A549 (cell line): ENCODE data around the gene EDN2. TPM values are rescaled to one million over a fixed set of nuclear protein-coding genes. Genes with fewer than 3 reads are reported as not detected.

Experiments used
- ATAC-seq, 2 experiments: fragments of 200-7000 bp in 1 of 2; fragments of >200 bp in 1 of 2; cut with Nextera tagmentation in 1 of 2; cut with Tn5 transposase in 1 of 2; 3 replicates each; pipeline versions ENCODE4 v1.8.0 to v1.9.1; 2018 to 2020; ENCODE audit warnings: mild to moderate bottlenecking in 1 of 2, moderate library complexity in 1 of 2
- CTCF ChIA-PET: fragments of 300-600 bp; sonication (Branson Sonifier 250); formaldehyde crosslinking; extraction: SDS; loops from one replicate; lab custom pipeline; 2021; ENCODE audit warnings: antibody characterized with exemption, inconsistent platforms; lab: Yijun Ruan, JAX
- POLR2A ChIA-PET: fragments of 350-600 bp; formaldehyde crosslinking; extraction: SDS; loops from one replicate; lab custom pipeline; 2021; ENCODE audit warnings: antibody characterized with exemption, inconsistent platforms; lab: Yijun Ruan, JAX
- DNase-seq, 2 experiments: peaks; one replicate each; pipeline versions ENCODE4 v3.0.0 to v3.0.0-alpha.2; 2011 to 2016; ENCODE audit warnings: low read depth in 1 of 2, low spot score in 1 of 2
- FAIRE-seq: peaks from 2 replicates; lab custom pipeline; 2011; peaks lifted over from hg19 to GRCh38; lab: Jason Lieb, UNC
- H3K27ac ChIP-seq, 2 experiments: fragments of >200 bp; sonication (Bioruptor Twin); formaldehyde crosslinking; 3 replicates each; pipeline ENCODE4 v1.5.1; 2016 to 2017
- H3K4me1 ChIP-seq: fragments of >200 bp; sonication (Bioruptor Twin); formaldehyde crosslinking; 3 replicates; pipeline ENCODE4 v1.6.1; 2016
- H3K4me2 ChIP-seq: fragments of >200 bp; sonication (Bioruptor Twin); formaldehyde crosslinking; 3 replicates; pipeline ENCODE4 v1.6.1; 2016
- H3K4me3 ChIP-seq: fragments of >200 bp; sonication (Bioruptor Twin); formaldehyde crosslinking; 3 replicates; pipeline ENCODE4 v1.5.1; 2016
- H3K9me3 ChIP-seq: fragments of >200 bp; sonication (Bioruptor Twin); formaldehyde crosslinking; 3 replicates; pipeline ENCODE4 v1.6.1; 2016
- CHD2 ChIP-seq: fragments of 150-350 bp; IDR thresholded peaks from 2 replicates; pipeline ENCODE4 v1.6.1; 2014; ENCODE audit warnings: low read length; ENCODE audit not compliant: partially characterized antibody
- CTCF ChIP-seq: fragments of >200 bp; sonication (Bioruptor Twin); formaldehyde crosslinking; IDR thresholded peaks from 3 replicates; pipeline ENCODE4 v1.5.1; 2016
- ELK1 ChIP-seq: fragments of 150-350 bp; IDR thresholded peaks from 2 replicates; pipeline ENCODE4 v1.6.1; 2014; ENCODE audit warnings: low read depth, mild to moderate bottlenecking, low read length
- FOSL2 ChIP-seq, 2 experiments: fragments of 450-650 bp in 1 of 2; fragments of >200 bp in 1 of 2; sonication (Bioruptor Twin) in 1 of 2; formaldehyde crosslinking; IDR thresholded peaks; 2 replicates each; pipeline versions ENCODE4 v1.5.0 to v1.6.1; 2016 to 2020; ENCODE audit warnings: mild to moderate bottlenecking in 1 of 2, moderate library complexity in 1 of 2
- FOXS1 ChIP-seq: fragments of 250-450 bp; sonication (Bioruptor Pico); IDR thresholded peaks from 2 replicates; pipeline ENCODE4 v1.5.0; 2020; ENCODE audit warnings: mild to moderate bottlenecking, moderate library complexity
- HES2 ChIP-seq: fragments of >200 bp; sonication (Bioruptor Twin); formaldehyde crosslinking; IDR thresholded peaks from 2 replicates; pipeline ENCODE4 v1.6.1; 2016
- HEYL ChIP-seq: fragments of 250-450 bp; sonication (Bioruptor Pico); IDR thresholded peaks from 2 replicates; pipeline ENCODE4 v1.8.0; 2021; ENCODE audit warnings: mild to moderate bottlenecking, moderate library complexity
- HMGXB4 ChIP-seq: fragments of 250-450 bp; sonication (Bioruptor Pico); IDR thresholded peaks from 2 replicates; pipeline ENCODE4 v1.5.0; 2021; ENCODE audit warnings: mild to moderate bottlenecking, moderate library complexity, borderline replicate concordance
- HOXB13 ChIP-seq: fragments of 250-450 bp; sonication (Bioruptor Pico); IDR thresholded peaks from 2 replicates; pipeline ENCODE4 v1.5.0; 2020; ENCODE audit warnings: low read depth, mild to moderate bottlenecking, moderate library complexity
- KDM1A ChIP-seq: fragments of 200-600 bp; sonication (generic); IDR thresholded peaks from 2 replicates; pipeline ENCODE4 v1.6.1; 2016; ENCODE audit warnings: low read depth, mild to moderate bottlenecking
- MAZ ChIP-seq: fragments of 150-350 bp; IDR thresholded peaks from 2 replicates; pipeline ENCODE4 v1.6.1; 2014; ENCODE audit warnings: antibody characterized with exemption, low read depth, low read length, borderline replicate concordance
- MYC ChIP-seq: IDR thresholded peaks from 2 replicates; pipeline ENCODE4 v1.6.1; 2012; ENCODE audit warnings: mild to moderate bottlenecking, inconsistent platforms, low read length, improper control_type of control experiment, borderline replicate concordance
- NR3C1 ChIP-seq: fragments of >200 bp; sonication (Bioruptor Twin); formaldehyde crosslinking; IDR thresholded peaks from 3 replicates; pipeline ENCODE4 v1.6.1; 2017
- RARB ChIP-seq: fragments of 250-450 bp; sonication (Bioruptor Pico); IDR thresholded peaks from 2 replicates; pipeline ENCODE4 v1.8.0; 2021; ENCODE audit warnings: mild to moderate bottlenecking, moderate library complexity
- TFCP2L1 ChIP-seq: fragments of 250-450 bp; sonication (Bioruptor Pico); IDR thresholded peaks from 2 replicates; pipeline ENCODE4 v1.5.0; 2021; ENCODE audit warnings: mild to moderate bottlenecking
- USF2 ChIP-seq: fragments of 450-650 bp; IDR thresholded peaks from 2 replicates; pipeline ENCODE4 v1.6.1; 2014; ENCODE audit warnings: antibody characterized with exemption
- ZC3H11A ChIP-seq: fragments of 450-650 bp; IDR thresholded peaks from 2 replicates; pipeline ENCODE4 v1.6.1; 2014; ENCODE audit warnings: antibody characterized with exemption, mild to moderate bottlenecking
- ZFP36 ChIP-seq: fragments of 450-650 bp; IDR thresholded peaks from 2 replicates; pipeline ENCODE4 v1.6.1; 2014; ENCODE audit warnings: borderline replicate concordance; ENCODE audit not compliant: partially characterized antibody
- ZNF302 ChIP-seq: fragments of 250-450 bp; sonication (Bioruptor Pico); IDR thresholded peaks from 2 replicates; pipeline ENCODE4 v1.9.0; 2021; ENCODE audit warnings: inconsistent platforms, mild to moderate bottlenecking, moderate library complexity
- WGBS: methylation state at CpG from one replicate; pipeline ENCODE4 v1.1.6; 2017; ENCODE audit errors: missing lambda C conversion rate; 5-methylcytosine and 5-hydroxymethylcytosine counted together
- polyA plus RNA-seq, 4 experiments: library from polyadenylated mRNA; depleted of rRNA in 3 of 4; stranded (reverse); fragments of >200 nt; fragmentation: RNase III in 1 of 4; extraction: RNeasy Plus Mini Kit Qiagen cat#74134 plus additional on column Dnase treatment in 1 of 4; gene quantifications; 2 replicates in 3 of 4; 3 replicates in 1 of 4; pipeline ENCODE4 v1.2.3, GENCODE V29; 2011 to 2017

Gene EDN2
- polyA plus RNA-seq, 2 of the 4 experiments (the other 2 are of a cell fraction), result 1.2 to 3.2 TPM

- POLR2A ChIA-PET, result no interaction called here
- peaks cover 12% of the 10 kb centered on the region for H3K4me1 ChIP-seq
- no peak overlapping the region for H3K27ac ChIP-seq
- no peak overlapping the region for H3K4me2 ChIP-seq
- 88% methylated on average over 15 of the region's 27 CpGs for WGBS
- FAIRE-seq (no peak), DNase-seq (no peak), ATAC-seq (no peak)
- H3K9me3 ChIP-seq, result no peaks in the 10 kb centered on the region
- H3K4me3 ChIP-seq, result no peak overlapping the region
- TF ChIP-seq TFCP2L1 (CRISPR knock-in tag), result no peak
- no peak for TF ChIP-seq CTCF
- TF ChIP-seq ZNF302 (CRISPR knock-in tag), result no peak
- no peak for TF ChIP-seq ZC3H11A
- no peak for TF ChIP-seq FOSL2 (IDR thresholded peaks at IDR 0.05)
- TF ChIP-seq FOSL2 (CRISPR knock-in tag; IDR thresholded peaks at IDR 0.05), result no peak
- TF ChIP-seq HOXB13 (CRISPR knock-in tag), result no peak
- no peak for TF ChIP-seq CHD2
- TF ChIP-seq FOXS1, result no peak
- TF ChIP-seq RARB (CRISPR knock-in tag), result no peak
- no peak for TF ChIP-seq NR3C1
- TF ChIP-seq ZFP36, result no peak
- no peak for TF ChIP-seq MYC
- TF ChIP-seq HEYL, result no peak
- no peak for TF ChIP-seq USF2
- TF ChIP-seq ELK1, result no peak
- no peak for TF ChIP-seq HMGXB4 (CRISPR knock-in tag)
- no peak for TF ChIP-seq HES2
- TF ChIP-seq KDM1A, result no peak
- CTCF ChIA-PET, result interaction anchor here (1.1 to 5.8 kb wide), 4 partner anchors 11 to 30 kb away, joined by 4 to 32 read pairs (median 8); no protein-coding TSS in a partner anchor
Measured at GRCh38 chr1:41512701-41513382, 28.4 kb upstream of the EDN2 start.

GRCh38 chr1:41511239-41511540 is 26.7 kb upstream of the EDN2 start:
- no peak overlapping the region for H3K4me2 ChIP-seq
- H3K27ac ChIP-seq, result no peak overlapping the region
- no peak for FAIRE-seq
- WGBS, result 77% methylated on average over 5 of the region's 7 CpGs
- peaks cover 7% of the 10 kb centered on the region for H3K4me1 ChIP-seq
- ATAC-seq, result no peak
- no peaks in the 10 kb centered on the region for H3K9me3 ChIP-seq
- POLR2A ChIA-PET, result no interaction called here
- no peak for DNase-seq
- CTCF ChIA-PET, result interaction anchor here (2.8 kb wide), 1 partner anchor 9 kb away, joined by 13 read pairs; no protein-coding TSS in a partner anchor
- TF ChIP-seq MAZ, result no peak
- no peak overlapping the region for H3K4me3 ChIP-seq
